OCI-M2 (cell line): Measurements from ENCODE around the gene MCM7.

Source experiments
- DNase-seq: peaks from one replicate; lab custom pipeline; 2025; ENCODE audit not compliant: unreplicated experiment; lab: John Stamatoyannopoulos, UW

Gene MCM7

DNA sequence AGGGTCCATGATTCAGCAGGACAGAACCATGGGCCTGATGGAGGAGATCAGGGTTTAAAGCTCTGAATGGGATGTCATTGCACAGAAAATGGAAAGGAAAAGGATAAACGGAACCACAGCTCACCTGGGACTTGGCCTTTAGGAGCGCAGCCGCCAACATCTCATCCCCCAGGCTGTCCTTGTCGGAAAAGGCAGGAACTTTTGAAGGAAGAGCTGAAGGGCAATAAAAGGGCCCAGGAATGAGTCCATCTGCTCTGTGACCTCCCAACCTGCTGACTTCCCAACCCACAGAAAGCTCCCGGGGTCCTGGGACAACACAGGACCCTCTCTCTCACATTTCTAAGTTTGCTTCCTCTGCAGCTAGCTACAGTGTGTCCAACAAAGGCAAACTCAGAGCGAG, 25.8 kb downstream of the MCM7 start:
- DNase-seq, result no peak

DNA sequence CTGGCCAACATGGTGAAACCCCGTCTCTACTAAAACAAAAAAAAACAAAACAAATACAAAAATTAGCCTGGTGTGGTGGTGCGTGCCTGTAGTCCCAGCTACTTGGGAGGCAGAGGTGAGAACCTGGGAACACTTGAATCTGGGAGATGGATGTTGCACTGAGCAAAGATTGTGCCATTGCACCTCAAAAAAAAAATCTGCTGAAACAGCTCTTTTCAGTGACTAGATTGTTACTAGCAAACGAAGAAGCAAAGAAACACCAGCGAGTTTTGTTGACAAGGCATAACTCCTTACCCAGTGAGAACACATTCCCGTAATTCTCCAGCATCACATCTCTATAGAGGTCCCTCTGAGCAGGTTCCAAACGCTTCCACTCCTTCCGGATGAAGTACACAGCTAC, 26.4 kb downstream of the MCM7 start:
- DNase-seq, result no peak

DNA sequence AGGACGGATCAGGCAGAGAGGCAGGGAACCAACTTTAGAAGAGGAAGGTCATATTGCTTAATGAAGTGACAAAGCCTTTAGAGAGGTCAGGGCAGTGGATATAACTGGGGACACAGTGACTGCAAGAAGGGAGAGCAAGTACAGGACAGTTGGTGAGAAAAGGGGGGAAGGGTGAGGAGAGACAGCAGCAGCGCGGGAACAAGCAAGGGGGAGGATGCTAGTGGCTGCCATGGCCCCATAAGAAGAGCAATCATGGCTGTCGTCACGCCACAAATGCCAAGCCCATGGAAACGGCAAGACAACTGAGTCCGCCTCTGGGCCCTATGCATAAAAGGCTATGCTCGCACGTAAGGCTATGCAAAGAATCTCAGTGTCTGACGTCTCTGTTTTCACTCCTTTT, 28.7 kb downstream of the MCM7 start:
- DNase-seq, result no peak

DNA sequence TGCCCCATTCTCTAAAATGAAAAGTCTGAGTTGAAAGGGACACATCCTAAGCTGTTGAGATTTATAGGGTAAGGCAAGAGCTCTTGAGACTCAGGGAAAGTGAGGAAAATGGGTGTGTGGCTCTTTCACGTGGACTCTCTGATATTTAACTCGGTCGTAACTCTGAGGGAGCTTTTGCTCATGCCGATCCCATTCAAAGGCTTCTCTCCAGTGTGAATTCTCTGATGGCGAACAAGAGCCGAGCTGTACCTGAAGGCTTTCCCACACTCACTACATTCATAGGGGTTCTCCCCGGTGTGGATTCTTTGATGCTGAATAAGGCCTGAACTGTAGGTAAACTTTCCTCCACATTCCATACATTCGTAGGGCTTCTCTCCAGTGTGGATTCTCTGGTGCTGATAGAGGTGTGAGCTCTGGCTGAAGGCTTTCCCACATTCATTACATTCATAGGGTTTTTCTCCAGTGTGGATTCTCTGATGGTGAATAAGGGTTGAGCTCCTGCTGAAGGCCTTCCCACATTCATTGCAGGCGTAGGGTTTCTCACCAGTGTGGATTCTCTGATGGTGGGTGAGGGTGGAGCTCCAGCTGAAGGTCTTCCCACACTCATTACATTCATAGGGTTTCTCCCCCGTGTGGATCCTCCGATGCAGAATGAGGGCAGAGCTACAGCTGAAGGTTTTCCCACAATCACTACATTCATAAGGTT, 30.0 kb downstream of the MCM7 start:
- no peak for DNase-seq

DNA sequence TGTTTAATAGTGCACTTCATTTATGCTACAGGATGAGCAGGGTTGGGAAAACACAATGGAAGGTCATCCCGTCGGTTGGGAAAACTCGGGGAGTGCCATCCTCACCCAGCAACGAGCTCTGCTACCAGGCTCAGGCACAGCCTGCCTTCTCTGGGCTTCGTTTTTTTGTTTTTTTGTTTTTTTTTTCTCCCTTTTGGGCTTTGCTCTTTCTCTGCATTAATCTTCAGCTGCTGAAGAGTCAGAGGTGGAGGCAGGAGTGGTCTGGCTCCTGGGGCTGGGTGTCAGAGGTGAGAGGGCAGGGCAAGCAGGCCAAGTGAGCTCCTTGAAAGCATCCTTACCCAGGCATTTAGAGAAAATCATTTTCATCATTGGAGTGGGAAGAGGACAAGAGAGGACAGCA, 31.2 kb downstream of the MCM7 start:
- no peak for DNase-seq

DNA sequence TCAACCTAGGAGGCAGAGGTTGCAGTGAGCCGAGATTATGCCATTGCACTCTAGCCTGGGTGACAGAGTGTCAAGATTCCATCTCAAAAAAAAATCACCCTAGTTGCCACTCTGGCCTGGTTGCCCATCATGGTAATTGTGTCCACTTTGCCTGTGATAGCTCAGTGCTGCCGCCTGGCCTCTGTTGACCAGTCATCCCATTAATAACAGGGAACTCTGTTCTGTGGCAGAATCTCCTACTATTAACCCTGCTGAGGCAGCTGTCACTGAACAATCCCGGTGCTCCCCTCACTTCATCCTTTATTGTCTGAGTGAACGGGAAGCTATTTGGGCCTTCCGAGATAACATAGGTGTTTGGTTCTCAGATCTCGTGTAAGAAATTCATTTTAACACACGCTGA, 34.2 kb downstream of the MCM7 start:
- DNase-seq, result no peak

DNA sequence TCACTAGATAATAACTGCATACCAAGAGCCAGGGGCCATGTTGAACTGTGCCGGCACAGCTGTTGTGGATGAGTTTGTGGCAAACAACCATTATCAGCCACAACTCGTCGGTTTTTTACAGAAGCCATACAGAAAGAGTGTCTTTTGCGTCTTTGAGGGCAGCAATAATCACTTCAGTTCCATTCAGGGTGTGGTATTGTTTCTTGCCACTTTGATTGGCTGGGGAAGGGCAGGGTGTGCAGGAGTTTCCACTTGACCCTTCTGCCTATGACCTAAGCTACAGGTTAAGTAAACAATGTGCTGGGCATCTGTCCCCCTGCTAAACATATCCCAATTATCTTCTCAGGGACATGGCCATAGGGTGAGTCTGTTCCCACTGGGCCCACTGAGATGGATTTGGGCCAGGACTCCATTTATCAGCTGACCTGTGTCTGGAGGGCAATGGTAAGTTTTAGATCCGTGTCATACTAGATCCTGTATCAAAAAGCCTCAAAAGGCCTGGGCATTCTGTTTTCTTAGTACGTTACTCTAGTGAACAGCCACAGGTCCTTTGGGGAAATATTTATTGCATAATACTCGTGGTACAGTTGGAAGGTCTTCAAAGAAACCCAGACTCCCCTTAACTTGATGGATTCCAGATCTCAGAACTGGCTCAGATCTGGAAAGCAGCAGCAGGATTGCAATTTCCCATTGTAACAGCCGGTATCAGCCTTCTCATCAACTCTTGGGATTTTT, 35.6 kb downstream of the MCM7 start:
- no peak for DNase-seq

DNA sequence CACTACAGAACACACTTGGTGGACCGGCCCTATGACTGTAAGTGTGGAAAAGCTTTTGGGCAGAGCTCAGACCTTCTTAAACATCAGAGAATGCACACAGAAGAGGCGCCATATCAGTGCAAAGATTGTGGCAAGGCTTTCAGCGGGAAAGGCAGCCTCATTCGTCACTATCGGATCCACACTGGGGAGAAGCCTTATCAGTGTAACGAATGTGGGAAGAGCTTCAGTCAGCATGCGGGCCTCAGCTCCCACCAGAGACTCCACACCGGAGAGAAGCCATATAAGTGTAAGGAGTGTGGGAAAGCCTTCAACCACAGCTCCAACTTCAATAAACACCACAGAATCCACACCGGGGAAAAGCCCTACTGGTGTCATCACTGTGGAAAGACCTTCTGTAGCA, 37.0 kb downstream of the MCM7 start:
- no peak for DNase-seq

DNA sequence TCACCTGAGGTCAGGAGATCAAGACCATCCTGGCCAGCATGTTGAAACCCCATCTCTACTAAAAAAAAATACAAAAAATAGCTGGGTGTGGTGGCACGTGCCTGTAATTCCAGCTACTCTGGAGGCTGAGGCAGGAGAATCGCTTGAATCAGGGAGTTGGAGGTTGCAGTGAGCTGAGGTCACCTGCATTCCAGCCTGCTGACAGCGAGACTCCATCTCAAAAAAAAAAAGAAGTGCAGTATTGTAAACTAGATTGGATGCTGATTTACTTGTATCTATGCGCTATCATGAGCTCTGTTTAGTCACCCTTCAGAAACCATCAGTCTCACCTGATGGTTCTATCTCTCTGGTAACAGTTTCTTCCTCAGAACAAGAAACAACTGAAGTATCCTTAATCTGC, 37.8 kb downstream of the MCM7 start:
- DNase-seq, result no peak

DNA sequence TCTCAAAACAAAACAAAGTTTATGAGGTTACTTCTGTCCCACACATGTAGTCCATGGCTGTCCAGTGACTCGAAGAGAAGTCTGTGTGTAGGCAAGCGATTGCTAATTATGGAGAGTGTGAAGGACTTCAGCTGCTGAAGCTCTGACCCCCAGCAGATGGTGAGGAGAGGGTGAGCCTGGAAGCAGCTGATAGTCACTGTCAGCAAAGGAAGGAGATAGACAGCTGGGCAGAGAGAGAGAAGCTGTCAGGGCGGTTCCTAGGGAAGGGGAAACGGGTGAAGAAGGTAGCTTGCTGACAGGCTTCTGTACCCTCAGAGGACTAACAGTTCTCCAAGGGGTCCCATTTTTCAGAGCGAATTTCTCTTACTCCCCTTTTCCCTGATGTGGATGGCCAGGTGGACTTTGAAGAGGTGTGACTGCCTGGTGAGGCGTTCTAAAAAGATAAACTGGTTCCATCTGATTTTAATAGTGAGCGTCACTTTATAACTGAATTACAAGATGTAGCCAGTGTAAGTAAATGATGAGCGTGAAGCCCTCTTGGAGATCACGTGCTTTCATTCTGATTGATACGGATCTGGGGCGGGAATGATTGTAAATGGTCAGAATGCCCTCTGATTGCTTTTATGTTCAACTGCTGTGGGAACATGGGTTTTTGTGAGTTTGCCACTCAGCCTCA, 39.5 kb downstream of the MCM7 start:
- DNase-seq, result peak; percentile 20

DNA sequence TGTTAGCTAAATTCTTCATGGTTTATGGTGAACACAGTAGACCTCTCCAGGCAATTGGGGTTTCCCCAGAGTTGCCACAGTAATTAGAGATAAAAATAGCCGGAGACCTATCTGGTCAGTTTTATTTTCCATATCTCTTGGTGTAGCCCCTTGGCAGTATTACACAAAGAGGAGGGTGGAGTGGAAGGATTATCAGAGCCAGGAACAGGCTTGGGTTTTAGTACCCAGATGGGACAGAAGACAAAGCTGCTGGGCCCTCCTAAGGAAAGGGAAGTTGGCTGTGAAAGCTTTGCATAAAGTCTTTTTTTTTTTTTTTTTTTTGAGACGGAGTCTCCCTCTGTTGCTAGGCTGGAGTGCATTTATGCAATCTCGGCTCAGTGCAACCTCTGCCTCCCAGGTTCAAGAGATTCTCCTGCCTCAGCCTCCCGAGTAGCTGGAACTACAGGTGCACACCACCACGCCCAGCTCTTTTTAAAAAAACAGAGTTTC, 41.9 kb downstream of the MCM7 start:
- DNase-seq, result peak; percentile 34

DNA sequence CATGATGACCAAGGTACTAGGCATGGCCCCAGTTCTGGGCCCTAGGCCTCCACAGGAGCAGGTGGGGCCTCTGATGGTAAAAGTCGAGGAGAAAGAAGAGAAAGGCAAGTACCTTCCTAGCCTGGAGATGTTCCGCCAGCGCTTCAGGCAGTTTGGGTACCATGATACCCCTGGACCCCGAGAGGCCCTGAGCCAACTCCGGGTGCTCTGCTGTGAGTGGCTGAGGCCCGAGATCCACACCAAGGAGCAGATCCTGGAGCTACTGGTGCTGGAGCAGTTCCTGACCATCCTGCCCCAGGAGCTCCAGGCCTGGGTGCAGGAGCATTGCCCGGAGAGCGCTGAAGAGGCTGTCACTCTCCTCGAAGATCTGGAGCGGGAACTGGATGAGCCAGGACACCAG, 44.2 kb downstream of the MCM7 start:
- no peak for DNase-seq

DNA sequence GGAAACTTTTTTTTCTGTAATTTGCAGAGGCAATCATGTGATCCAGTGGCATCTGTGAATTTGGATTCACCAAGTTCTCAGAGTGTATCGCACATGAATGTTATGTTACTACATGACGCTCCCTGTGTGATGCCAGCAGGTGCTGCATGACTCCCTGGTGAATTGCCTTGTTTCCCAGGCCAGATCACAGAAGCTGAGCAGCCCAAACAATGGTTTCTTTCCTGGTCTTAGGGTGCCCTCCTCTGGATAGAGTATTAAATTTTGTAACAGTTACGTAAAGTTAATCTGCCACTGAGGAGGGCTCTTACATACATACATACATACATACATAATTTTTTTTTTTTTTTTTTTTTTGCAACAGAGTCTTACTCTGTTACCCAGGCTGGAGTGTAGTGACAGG, 48.0 kb downstream of the MCM7 start:
- peak; percentile 27 for DNase-seq

DNA sequence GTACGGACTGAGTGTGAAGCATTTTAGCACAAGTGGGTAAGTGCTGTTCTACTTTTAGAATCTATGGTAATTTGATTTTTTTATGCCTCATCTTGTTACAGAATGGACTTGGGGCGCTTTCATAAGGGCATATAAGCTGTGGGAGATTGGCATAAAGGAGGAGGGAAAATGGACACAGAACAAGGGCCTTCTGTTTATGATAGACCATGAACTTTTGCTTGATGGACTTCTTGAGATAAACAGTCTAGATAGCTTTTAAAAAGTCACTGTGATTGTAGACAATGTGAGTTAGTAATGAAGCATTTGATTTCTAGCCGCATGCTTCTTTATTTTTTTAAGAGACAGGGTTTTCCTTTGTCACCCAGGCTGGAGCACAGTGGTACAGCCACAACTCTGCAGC, 49.6 kb downstream of the MCM7 start:
- no peak for DNase-seq

DNA sequence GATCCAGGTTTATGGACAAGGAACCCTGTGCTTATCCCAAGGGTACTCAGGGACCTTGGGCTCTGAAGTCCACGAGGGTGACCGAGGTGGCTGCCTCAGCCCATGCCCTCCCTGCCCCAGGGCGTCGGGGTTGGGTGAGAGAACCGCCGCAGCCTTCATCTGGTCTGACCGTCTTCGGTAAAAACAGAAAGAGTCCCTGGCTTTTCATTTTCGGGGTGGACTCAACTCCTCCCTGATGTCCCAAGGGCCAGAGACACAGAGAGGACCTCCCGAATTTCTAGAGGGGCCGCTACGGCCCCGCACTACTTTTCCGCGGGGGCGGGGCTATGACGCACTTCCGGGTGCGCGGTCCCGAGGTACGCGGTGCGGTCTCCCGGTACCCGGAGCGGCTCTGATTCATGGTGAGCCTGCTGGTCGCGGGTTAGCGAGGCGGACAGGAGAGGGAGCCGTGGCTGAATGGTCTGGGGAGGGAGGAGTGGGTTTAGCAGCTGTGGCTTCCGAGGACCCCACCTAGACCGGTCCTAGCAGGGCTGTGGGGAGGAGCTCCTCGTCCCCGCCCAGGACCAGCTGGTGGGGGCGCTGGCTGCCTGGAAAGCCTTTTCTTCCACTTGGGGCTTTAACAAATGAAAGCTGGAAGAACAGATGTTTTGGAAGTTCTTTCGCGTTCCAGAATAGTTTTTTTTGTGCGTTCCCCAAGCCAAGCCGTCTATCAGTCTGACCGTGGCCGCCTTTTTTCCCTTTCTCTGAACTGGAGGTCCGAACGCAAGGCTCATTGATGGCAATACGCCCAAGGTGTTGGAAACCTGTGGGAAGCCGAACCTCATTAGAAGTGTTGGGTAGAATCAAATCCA, 51.5 kb downstream of the MCM7 start, which contains the start of gene ZSCAN21:
TSS of gene ZSCAN21 (plus strand) at position 334 of the 851 bp plus-strand sequence. CDS start 7,233 bp downstream, outside the sequence.
- peak; percentile 52 for DNase-seq

DNA sequence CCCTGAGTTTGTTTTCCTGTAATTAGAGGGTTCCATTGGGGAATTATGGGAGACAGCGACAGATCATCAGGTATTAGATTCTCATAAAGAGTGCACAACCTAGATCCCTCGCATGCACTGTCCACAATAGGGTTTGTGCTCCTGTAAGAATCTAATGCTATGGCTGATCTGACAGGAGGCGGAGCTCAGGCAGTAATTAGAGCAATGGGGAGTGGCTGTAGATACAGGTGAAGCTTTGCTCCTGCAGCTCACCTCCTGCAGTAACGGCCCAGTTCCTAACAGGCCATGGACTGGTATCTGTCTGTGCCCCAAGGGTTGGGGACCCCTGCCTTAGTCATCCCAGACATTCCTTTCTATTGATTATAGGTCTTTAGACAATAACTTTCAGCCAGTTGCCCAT, 52.5 kb downstream of the MCM7 start:
- no peak for DNase-seq

DNA sequence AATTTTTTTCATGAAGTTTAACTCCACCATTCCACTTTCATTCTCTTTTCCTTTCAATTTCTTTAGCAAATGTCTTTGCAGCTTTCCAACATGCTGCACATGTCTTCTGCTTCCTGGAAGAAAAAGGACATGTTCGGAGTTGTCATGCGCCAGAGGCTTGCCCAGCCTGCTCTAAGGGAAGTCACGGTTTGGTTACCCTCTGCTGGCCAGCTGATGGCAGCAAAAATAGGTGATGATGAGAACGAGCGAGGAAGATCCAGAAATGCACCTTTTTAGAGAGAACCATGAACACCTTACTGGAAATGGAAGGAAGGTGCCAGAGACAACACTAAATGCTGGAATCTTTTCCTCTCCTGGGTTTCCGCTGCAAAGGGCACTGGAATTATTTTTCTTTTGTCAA, 56.5 kb downstream of the MCM7 start:
- no peak for DNase-seq
